G401 (cell line): ENCODE measurements around the gene MARK1. TPM values are rescaled to one million over a fixed set of nuclear protein-coding genes. Genes with fewer than 3 reads are reported as not detected.

ENCODE experiments used
- DNase-seq: peaks from one replicate; pipeline ENCODE4 v3.0.0-alpha.2; 2015; ENCODE audit warnings: low spot score
- in situ Hi-C: cut with HindIII; loops from 2 replicates; pipeline ENCODE4 v1.10.0; 2016; ENCODE audit warnings: low sequenced_read_pairs, mixed read lengths
- total RNA-seq: library from RNA; depleted of rRNA; stranded (reverse); fragments of >200 nt; shearing (Covaris generic); gene quantifications from 2 replicates; pipeline ENCODE4 v1.2.3, GENCODE V29; 2014; rRNA removed

Gene MARK1
- total RNA-seq: 4.0 and 6.4 TPM in 2 replicates

DNA sequence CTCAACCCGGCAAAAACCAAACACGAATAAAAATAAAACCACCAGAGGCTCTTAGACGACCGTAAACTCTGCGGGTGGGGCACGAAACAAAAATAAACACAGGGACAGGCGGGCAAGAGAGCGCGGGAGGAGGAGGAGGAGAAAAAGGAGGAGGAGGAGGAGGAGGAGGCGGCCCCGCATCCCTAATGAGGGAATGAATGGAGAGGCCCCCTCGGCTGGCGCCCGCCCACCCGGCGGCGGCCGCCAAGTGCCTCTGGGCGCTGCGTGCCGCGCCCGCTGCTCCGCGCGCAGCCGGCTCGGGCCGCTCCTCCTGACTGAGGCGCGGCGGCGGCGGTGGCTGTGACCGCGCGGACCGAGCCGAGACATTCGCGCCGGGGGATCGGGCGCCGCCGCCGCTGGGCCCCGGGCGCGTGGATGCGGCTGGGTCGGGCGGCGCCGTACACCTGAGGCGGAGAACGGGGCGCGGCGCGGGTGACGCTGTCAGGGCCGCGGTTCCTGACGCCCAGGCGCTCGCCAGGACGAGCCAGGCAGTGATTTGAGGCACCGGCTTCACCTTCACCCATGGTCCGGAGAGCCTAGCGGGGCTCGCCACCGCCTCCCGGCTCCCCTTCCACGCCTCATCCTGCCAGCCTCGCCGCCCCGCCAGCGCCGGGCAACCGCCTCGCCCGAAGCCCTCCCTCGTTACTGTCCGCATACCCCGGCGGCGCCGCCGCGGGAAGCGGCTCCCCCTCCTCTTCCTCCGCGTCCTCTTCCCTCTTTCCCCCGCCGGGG is at the start of gene MARK1:
MARK1 (plus strand) TSS at position 229 of the 771 bp plus-strand sequence. CDS start 687 bp downstream, outside the sequence.
- in situ Hi-C loops: no loop called here
- peak; percentile 89 for DNase-seq

DNA sequence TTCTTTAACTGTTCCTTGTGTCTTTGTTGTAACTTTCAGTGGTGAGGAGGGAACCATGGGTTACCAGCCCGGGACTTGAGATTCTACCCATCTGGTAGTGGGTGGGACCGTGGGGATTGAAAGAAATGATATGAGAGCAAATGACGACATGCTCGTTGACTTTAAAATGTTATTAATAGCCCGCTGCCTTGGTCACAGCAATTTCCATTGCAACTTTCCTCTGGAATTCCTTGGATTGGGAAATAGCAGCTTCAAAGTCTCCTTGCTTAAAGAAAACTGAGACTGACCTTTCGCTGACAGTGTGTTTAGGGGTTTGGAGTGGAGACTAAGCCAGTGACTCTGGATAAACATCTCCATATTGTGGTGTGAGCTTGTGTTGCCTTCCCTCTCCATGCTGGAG is 44.2 kb upstream of the MARK1 start:
- no peak for DNase-seq
- in situ Hi-C loops: no loop called here

DNA sequence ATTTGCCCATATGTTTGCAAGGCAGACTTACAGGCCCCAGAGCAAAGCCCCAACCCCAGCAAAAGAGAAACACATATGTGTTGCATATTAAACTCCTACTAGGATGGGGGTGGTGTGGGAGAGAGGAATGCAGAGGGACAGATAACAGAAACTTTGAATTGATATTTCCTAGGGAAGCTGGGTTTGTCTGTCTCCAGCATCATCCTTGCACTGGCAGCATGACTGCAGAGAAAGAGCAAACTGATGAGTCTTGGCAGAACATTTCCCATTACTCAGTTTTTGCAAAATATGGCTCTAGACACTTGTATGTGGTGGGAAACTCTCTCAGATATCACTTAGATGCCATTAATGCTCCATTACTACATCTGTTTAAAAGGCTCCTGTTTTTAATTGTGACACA is 43.8 kb upstream of the MARK1 start:
- no peak for DNase-seq
- in situ Hi-C loops: no loop called here

DNA sequence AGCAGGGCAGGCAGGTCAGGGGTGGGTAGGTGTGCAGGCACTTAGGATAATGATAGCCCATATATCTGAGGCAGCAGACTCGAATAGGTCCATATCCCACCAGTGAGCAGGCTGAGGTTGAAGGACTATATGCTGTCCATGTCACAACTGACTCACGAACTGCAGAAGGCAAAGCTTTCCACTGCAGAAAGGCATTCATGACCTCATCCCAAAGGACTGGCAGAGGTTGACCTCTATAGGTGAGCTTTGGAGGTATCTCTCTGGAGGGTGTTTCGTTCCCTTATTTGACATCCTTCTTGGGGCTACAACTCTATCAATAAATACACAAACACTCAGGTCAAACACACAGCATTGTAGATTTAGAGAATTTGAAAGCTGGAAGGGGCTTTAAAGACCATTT is 42.8 kb upstream of the MARK1 start:
- in situ Hi-C loops: no loop called here
- no peak for DNase-seq

DNA sequence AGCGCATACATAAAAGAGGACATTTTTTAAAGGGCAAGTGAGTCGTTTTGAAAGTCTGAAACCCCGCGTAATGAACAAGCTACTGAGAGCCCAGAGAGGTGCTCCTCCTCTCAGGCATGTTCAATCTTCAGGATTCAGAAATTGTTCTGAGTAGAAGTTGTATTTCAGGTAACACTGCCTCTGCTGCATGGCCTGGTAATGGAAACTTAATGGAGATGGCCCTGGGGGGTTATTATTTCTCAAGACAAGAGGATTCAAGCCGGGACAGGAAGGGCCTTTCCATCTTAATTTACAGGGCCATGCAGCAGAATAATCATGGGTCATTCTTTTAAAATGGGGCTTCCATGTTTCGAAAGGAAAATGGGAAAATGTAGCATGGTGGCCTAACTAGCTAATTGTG is 42.1 kb upstream of the MARK1 start:
- in situ Hi-C loops: no loop called here
- no peak for DNase-seq

DNA sequence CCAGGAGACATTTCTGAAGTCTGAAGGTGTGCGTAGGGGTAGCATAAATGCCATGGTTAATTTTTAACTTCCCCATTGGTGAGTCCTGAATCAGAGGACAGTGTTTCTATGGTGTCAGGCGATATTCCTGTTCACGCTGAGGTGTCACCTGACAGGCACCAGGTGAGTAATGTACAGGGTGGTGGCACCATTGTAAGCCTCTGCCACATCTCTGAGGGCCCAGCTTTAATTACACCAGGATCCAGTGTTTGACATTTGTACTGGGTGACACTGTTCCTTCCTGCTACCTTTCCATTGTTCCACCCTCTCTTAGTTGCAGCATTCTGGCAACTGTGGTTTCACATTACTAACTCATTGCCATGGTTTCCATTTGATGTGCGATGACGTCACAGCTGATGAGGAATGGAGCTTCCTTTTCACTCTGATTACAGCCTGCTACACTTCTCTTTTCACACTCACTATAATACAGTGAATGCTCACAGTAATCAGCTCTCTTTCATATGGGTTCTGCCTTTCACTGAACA is 40.6 kb upstream of the MARK1 start:
- no peak for DNase-seq
- in situ Hi-C loops: no loop called here

DNA sequence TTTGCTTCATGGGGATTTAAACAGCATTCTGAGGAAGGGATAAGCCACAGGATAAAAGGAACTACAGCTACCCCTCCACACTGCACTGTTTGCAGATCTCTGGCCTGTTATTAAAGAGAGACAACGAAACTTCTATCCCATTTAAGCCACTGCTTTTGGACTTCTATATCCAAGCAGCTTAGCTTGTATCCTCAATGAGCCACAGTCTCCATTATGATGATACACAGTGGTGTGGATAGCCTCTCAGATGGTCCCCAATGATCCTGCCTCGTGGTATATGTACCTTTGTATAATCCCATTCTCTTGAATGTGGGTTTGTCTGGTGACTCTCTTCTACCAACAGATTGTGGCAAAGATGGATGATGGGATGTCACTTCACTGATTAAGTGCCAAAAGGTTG is 36.0 kb upstream of the MARK1 start:
- in situ Hi-C loops: no loop called here
- no peak for DNase-seq

DNA sequence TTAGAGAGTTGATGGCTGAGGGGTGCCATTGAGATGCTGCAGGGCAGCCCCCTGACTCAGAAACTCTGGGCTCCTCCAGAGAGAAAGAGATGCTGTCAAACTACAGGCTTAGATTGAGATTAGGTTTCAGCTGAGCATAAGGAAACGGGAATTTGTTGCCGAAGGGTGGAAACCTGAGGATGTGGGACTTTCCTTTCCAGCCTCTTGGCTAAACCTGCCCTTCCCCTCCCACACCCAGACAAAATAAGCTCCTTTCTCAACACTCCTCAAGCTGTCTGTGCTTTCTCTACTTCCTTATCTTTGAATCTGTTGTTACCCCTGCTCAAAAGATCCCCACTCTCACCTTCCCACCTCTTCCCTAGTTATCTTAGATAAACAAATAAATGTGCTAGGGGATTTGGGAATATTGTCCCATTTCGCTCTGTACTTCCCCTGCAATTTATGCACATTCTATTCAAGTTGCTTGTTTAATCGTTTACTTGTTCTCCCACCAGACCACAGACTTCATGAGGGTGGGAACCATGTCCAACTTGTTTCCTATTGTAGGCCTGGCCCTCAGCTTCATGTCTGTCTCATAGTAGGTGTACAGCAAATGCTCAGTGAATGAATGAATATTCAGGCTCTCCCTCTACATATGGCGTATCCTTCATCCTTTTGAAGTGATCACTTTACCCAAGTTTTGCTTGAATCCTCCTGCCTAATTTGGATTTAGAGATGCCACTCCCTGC is 30.6 kb upstream of the MARK1 start:
- no peak for DNase-seq
- in situ Hi-C loops: no loop called here

DNA sequence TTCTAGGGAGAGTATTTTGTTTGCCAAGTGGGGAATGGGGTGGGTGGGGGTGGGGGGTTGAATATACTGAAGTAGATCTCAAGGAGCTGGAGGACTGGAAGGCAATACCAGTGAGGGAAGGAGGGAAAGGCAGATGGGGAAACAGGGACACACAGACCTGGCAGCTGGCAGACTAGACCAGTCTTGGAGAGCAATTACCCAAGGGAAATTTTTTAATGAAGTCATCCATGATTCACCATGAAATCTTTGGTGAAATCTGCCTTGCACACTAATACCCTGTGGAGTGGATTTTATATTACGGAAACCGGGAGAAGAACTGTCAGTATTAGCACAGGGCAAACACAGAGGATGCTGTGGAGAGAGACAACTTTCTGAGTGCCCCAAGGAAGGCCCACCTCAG is 29.7 kb upstream of the MARK1 start:
- in situ Hi-C loops: no loop called here
- no peak for DNase-seq

DNA sequence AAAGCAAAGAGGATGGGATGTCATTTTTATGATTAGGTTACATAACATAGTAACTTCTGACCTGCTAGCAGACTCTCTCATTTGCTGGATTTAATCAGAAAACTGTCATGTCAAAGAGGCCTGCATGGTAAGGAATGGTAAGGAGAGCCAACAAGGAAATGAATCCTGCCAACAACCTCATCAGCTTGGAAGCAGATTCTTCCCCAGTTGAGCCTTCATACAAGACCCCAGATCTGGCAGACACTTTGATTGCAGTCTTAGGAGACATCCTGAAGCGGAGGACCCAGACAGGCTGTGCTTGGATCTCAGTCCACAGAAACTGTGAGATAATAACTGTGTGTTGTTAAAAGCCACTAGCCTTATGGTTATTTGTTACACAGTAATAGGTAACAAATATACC is 27.6 kb upstream of the MARK1 start:
- DNase-seq: no peak
- in situ Hi-C loops: no loop called here

DNA sequence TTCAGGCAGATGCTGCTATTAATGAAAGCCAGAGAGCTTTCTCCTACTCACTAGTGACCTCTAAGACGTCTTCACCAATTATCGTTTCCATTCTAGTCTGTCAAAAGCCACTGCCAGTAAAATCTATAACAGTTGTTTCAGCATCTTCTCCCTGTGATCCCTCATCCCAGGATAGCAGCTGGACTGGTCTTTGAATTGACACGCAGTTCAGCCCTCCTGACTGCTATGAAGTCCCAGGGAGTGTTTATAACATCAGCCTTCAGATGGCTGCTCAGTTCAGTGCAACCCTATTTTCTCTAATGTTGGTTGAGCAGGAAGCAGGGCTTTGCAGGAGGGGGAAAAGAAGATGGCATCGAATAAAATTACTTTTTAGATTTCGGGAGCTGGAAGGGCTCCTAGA is 23.6 kb upstream of the MARK1 start:
- in situ Hi-C loops: no loop called here
- DNase-seq: no peak

DNA sequence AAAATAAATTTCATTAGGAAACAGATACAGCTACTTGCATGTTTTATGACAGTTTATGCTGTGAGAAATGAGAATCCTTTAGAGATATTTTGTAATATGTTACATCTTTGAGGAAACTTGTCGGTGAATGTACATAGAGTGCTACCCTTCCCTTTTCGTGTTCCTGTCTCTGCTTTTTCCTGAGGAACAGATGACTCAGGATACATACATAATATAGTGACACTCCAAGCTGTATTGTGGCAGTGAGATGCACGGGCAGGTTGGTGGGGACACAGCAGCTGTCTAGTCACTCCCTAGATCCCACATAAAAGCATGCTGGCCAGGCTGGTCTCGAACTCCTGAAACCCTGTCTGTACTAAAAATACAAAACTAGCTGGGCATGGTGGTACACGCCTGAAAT is 20.9 kb upstream of the MARK1 start:
- DNase-seq: no peak
- in situ Hi-C loops: no loop called here

DNA sequence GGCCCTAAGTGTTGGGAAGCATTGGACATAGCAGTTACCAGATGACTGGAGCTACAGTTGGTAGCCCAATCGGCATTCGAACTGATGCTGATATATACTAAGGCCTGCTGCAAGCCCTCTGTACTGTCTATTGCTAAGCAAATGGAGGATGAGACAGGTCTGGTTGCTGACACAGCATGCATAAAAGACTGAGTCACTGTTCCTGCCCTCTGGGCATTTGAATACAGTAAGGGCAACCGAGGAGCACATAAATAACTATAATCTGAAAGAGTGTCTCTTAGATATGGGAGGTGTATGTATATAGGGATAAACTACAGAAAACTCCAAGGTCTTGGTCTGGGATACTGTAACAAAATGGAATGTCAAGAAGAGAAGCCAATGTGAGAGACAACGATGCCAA is 16.8 kb upstream of the MARK1 start:
- in situ Hi-C loops: no loop called here

DNA sequence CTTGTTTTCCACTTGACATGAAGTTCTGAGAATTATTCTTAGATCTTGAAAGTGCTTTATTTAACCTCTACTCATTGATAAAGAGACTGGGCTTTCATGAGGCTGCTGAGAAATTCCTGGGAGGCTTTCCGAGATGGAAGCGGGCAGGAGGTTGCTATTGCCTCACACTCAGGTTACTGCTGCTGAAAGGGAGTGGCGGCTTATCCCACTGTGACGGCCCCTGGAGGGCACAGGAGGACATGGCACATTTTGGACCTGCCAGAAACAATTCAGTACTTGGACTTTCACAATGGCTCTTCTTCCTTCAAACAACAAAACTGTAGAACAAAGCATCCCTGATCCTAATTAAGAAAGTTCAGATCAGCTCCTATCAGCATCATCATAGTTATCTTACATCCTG is 16.2 kb upstream of the MARK1 start:
- DNase-seq: no peak
- in situ Hi-C loops: no loop called here

More for the DNA sequence above, 16.8 kb upstream of the MARK1 start:
- DNase-seq: no peak

DNA sequence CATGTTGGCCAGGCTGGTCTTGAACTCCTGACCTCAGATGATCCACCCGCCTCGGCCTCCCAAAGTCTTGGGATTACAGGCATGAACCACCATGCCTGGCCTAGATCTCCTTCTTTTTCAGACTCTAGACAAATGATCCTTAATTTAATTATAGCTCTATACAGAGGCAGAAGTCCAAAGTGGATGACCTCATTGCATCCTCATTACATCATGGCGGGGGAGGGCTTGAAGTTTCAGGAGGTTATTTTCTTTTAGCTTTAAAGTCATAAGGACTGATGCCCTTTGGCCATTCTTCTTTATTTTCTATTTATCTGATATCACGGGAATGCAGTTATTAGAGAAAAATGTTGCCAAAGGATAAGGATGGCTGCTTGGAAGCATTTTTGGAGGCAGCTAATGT is 14.1 kb upstream of the MARK1 start:
- DNase-seq: no peak
- in situ Hi-C loops: no loop called here

DNA sequence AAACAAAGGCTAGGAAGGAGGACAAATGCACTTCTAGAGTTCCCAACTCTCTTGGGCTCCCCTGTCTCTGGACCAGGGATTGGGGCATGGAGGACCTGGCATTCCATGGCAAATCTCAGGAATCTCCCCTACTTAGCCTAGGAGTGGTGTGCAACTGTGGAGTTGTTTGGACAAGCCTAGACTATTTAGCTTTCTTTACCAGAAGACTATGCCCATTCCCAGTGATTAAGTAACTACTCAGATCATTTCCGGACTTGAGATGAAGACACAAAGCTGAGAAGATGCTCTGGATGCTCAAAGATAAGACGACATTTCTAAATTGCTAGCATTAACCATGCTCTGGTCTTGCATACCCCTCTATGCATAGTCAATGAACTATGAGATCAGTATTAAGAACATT is 13.7 kb upstream of the MARK1 start:
- in situ Hi-C loops: no loop called here
- DNase-seq: no peak

DNA sequence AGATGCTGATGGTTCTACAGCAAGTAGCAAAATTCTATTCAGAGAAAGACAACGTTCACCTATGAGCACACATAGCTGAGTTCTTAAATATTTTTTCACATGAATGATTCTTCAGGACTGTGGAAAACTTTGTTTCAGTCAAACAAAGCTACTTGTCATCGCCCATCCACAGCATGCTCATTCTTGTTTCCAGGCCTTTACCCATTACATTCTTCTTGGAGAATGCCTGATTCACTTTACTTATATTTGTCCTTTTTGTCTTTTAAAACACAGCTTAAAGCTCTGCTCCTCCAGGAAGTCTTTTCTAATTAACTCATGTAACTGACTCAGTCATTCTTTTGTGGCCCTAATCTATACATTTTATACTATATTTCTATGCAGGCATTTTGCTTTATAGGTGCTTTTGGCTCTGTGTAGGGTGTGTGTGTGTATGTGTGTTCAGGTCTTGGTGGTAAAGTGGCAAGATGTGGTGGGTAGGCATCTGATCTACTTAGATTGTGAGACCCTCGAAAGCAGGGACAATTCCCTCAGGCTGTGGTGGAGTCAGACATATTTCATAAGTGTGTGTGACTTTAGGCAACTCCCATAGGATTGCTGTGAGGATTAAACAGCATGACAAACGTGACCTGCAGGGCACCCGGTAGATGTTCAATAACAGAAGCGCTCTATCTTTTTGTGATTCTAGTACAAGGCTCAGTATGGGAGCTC is 11.8 kb upstream of the MARK1 start:
- no peak for DNase-seq
- in situ Hi-C loops: no loop called here

DNA sequence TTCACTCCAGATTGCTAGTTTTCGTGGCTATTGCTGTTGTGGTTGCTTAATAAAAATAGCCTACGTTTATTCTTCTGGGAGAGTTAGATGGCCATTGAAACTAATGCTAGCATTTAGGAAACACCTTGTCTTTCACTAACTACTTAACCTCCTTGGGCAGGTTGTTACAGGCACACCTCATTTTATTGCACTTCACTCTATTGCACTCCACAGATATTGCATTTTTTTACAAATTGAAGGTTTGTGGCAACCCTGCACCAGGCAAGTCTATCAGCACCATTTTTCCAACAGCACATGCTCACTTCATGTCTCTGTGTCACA is 11.3 kb upstream of the MARK1 start:
- no peak for DNase-seq
- in situ Hi-C loops: no loop called here

DNA sequence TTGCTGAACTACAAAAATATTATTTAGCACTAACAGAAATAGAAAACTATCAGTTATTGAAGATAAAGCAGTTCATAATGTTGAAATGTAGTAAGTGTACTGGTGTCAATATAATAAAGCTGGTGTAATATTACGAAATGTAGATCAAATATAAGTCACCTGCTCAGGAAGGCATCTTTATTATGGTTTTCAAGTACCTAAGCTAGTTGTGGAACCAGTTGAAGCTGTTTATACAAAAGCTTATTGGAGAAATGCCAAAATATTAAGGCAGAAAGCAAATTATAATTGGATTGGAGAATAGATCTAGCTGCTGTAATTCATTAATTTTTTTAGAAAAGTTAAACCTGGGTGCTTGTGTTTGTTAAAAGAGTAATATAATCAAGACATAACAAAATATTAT is 6.2 kb upstream of the MARK1 start:
- in situ Hi-C loops: no loop called here
- DNase-seq: no peak

DNA sequence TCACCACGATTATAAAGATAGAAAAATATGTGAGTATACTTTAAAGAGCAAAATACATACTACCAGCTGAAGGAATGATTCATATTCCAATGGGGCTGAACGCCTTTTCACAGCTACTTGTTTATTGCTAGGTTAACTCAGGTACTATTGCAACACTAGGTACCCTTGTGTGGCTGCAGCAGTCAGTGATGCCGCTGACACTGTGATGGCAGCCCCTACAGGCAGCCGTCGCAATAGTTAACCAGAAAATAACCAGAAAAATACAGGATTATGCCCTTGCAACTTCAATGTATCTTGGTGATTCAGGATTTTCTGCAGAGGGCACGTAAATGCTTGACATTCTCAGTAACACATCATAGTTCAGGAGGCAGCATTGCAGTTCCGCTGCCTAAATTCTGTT is 1.6 kb upstream of the MARK1 start:
- DNase-seq: no peak
- in situ Hi-C loops: no loop called here
